Putamen (tissue), 1 donor: Measurements from ENCODE around the gene THOC6.

Experiments used
- DNase-seq: peaks from one replicate; pipeline ENCODE4 v3.0.0-alpha.2; 2016; ENCODE audit warnings: low spot score

Gene THOC6

GRCh38 chr16:3015865-3016521 lies 7.8 kb upstream of the THOC6 start:
- DNase-seq = no peak

DNA sequence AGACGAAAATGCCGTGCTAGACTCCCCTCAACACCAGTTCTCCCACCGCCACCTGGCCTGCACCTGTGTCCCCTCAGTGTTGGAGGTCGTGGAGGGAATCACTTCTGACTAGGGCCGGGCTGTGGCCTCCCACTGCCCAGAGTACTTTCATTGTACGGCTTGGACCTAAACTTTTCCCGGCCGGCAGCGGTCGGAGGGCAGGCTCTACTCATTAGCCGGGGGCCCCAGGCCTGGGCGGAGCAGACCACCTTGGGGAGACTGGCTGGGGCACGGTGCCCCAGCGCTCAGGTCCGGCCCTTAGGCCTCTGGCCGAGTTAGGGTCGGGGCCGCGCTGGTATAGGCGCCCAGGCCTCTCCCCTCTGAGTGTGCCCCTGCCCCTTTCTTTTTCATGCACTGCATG lies 6.5 kb upstream of the THOC6 start:
- no peak for DNase-seq

DNA sequence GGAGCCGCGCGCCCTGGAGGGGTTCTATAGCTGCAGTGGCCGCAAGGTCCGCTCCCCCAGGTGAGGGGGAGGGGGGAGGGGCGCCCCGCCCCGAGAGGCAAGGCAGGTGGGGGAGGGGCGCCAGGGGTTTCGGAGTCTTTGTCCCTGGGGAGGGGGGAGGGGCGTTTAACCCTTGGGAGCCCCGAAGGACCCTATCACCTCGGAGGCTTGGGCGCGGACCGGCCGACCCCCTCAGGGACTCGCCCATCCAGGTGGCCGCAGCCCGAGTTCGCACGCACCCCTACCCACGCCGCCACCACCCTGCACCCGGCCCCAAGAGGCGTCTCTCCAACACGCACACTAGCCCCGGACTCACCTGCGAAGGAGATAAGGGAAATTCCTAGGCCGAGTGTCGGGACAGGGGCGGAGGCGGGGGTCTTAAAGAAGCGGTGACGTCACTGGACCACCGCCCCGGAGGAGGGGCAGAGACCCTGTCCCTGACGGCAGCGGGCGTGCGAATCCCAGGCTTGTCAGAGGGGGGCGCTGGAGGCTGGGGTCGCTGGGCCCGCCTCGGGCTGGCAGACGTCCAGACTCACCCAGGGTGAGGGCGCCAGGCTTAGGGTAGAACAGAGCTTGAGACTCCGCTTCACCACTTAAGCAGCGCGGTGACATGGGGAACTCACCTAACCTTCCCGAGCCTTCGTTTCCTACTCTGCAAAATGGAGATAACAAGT lies 5.9 kb upstream of the THOC6 start, which contains the start of gene CLDN6:
Gene CLDN6, minus strand, starts transcription at position 390 of the 713 bp plus-strand sequence. CDS start 2,162 bp downstream, outside the sequence.
- no peak for DNase-seq

- no peak for DNase-seq
Measured at GRCh38 chr16:3019594-3020246, 4.1 kb upstream of the THOC6 start.

DNA sequence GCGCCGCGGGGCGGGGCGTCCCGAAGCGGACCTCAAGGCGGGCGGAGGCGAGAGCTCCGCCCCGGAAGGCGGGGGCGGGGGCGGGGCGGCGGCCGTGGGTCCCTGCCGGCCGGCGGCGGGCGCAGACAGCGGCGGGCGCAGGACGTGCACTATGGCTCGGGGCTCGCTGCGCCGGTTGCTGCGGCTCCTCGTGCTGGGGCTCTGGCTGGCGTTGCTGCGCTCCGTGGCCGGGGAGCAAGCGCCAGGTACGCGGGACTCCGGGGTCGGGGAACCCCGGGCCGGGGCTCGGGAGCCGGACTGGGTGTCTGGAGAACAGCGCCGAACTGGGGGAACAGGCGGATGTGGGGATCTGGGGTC lies 3.6 kb upstream of the THOC6 start, which contains the start of gene TNFRSF12A:
Gene TNFRSF12A, plus strand, starts transcription at position 122 of the 357 bp plus-strand sequence. Its CDS starts 30 bp downstream, at position 152.
- no peak for DNase-seq

GRCh38 chr16:3020604-3021448 lies 3.0 kb upstream of the THOC6 start:
- DNase-seq = no peak

DNA sequence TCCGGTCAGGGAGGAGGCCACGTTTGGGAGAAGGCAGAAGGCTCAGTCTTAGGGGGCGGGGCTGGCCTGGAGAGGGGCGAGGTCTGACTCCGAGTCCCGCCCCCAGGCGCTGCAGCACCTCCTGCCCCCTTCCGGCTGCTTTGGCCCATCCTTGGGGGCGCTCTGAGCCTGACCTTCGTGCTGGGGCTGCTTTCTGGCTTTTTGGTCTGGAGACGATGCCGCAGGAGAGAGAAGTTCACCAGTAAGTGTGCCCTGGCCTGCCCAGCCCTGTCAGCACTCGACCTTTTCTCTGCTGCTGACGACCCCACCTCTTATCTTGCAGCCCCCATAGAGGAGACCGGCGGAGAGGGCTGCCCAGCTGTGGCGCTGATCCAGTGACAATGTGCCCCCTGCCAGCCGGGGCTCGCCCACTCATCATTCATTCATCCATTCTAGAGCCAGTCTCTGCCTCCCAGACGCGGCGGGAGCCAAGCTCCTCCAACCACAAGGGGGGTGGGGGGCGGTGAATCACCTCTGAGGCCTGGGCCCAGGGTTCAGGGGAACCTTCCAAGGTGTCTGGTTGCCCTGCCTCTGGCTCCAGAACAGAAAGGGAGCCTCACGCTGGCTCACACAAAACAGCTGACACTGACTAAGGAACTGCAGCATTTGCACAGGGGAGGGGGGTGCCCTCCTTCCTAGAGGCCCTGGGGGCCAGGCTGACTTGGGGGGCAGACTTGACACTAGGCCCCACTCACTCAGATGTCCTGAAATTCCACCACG lies 2.2 kb upstream of the THOC6 start:
- no peak for DNase-seq

GRCh38 chr16:3022208-3022683 lies 1.6 kb upstream of the THOC6 start:
- DNase-seq = peak; percentile 74

- DNase-seq = no peak
Measured at GRCh38 chr16:3022684-3023414, 986 bp upstream of the THOC6 start.

- peak; percentile 53 for DNase-seq
Measured at GRCh38 chr16:3023415-3023668, 493 bp upstream of the THOC6 start.

GRCh38 chr16:3025032-3026002 lies 1.5 kb downstream of the THOC6 start:
- DNase-seq = no peak

- no peak for DNase-seq
Measured at GRCh38 chr16:3026003-3026378, 2.2 kb downstream of the THOC6 start.

DNA sequence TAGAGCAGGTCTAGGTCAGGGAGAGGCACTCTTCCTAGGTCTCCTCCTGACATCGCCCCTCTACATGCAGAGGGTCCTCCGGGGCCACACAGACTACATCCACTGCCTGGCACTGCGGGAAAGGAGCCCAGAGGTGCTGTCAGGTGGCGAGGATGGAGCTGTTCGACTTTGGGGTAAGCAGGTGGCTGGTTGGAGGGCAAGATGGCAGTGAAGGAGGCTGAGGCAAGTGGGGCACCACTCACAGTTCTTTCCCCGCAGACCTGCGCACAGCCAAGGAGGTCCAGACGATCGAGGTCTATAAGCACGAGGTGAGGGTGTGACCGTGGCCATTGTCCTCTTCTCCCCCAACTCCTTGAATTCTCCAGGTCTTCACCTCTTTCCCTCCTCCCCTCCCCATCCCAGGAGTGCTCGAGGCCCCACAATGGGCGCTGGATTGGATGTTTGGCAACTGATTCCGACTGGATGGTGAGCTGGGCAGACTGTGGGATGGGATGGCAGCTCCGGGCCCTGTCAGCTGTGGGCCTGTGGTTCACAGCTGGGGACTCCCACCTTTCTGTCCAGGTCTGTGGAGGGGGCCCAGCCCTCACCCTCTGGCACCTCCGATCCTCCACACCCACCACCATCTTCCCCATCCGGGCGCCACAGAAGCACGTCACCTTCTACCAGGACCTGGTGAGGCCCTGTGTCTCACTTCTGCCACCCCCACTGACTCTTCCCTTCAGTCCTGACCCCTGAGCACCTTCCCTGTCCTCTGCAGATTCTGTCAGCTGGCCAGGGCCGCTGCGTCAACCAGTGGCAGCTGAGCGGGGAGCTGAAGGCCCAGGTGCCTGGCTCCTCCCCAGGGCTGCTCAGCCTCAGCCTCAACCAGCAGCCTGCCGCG lies 3.0 kb downstream of the THOC6 start:
- DNase-seq = no peak

DNA sequence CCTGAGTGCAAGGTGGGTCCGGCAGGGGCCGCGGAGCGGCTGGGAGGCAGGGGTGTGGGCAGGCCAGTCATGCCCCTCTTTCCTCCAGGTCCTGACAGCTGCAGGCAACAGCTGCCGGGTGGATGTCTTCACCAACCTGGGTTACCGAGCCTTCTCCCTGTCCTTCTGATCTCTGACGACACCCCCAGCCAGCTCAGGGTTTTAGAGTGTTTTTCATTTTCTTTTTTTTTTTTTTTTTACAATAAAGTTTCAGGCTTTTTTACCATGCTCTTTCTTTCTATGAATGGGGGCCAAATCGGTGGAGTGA lies 3.6 kb downstream of the THOC6 start:
- DNase-seq = no peak

DNA sequence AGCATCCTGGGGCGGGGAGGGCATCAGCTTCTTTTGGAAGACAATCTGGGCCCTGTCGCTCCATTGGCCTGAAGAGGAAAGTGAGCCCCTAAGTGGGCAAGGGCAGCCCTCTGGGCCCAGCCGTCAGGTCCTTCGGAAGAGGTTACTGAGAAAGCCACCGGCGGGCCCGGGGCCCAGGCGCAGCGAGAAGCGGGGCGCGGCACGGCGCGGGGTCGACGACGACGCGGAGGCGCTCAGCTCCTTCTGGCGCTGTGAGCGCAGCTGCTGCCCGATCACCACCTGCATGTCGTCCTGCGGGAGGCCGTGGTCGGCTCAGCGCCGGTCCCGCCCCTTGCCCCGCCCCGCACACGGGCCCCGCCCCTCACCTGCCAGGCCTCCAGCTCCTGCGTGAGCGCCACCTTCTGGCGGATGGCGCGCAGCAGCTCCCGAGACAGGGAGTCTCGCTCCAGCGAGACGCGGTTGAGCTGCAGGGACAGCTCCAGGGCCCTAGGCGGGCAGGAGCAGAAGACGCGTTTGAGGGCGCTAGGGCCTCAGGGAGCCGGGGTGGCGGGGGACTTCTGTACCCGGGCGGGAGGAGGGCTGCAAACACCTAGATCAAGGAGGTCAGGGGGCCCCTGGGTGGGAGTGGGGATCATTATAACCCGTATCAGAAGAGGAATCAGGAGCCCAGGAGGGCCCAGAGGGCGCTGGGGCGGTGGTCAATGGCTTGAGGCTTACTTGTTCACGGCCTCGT lies 4.3 kb downstream of the THOC6 start:
- DNase-seq = peak; percentile 68

- no peak for DNase-seq
Measured at GRCh38 chr16:3028716-3029319, 5.0 kb downstream of the THOC6 start.

DNA sequence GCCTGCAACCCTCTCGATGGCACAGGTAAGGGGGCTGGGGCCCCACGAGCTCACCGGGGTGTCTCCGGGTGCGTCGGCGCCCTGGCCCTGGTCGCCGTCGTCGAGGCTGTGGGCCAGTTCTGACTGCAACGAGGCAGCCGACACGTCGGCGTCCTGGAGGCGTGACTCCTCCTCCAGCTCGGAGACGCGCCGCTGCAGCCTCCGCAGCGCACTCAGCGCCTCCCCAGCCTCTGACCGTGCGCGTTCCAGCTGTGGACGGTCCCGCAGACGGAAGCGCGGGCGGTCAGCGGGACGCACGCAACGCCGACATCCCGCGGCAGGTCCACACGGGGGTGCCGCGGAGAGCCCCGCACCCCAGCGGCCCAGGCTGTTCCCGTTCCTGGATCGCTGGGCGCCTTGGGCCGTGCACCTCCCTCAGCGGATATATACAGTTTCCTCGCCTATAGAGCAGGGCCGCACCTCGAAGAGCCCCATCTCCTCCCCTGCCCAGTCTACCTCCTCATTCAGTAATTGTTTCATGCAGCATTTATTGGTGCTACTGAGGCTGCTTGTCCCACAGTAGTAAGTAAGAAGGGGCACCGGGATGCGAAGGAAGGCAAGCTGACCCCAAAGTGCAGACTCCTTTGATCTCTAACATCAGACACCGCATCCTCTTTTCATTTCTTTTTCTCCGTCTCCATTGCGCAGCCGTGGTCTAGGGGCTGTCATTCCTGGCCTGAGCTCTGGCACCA lies 5.8 kb downstream of the THOC6 start:
- no peak for DNase-seq
